SK-N-SH (cell line): ENCODE results near the gene SRSF5. TPM values are rescaled to one million over a fixed set of nuclear protein-coding genes. Genes with fewer than 3 reads are reported as not detected.
A peak's percentile ranks its signal among the peaks of the same experiment; 100 is the strongest.

ENCODE experiments used
- CTCF ChIA-PET: fragments of 300-600, 350-600 bp; formaldehyde crosslinking; extraction: SDS; loops from one replicate; lab custom pipeline; 2021; lab: Yijun Ruan, JAX
- POLR2A ChIA-PET: fragments of 350-600 bp; sonication (Branson Sonifier 250); formaldehyde crosslinking; extraction: SDS; loops from one replicate; lab custom pipeline; 2020; ENCODE audit warnings: antibody characterized with exemption, inconsistent platforms; lab: Yijun Ruan, JAX
- DNase-seq: peaks from one replicate; pipeline ENCODE4 v3.0.0; 2012
- H2AFZ ChIP-seq: fragments of 200-600 bp; sonication (generic); 2 replicates; pipeline ENCODE4 v1.8.1; 2016; ENCODE audit warnings: antibody characterized with exemption, mild to moderate bottlenecking, low read depth
- H3F3A ChIP-seq: fragments of 200-600 bp; sonication (generic); replicated peaks from 2 replicates; pipeline ENCODE3; 2016; ENCODE audit warnings: antibody characterized with exemption, mild to moderate bottlenecking; ENCODE audit not compliant: insufficient read depth
- H3K27ac ChIP-seq, 2 experiments: fragments of 200-500 bp in 1 of 2; fragments of 200-600 bp in 1 of 2; sonication (Bioruptor generic) in 1 of 2; sonication (generic), shearing (Covaris generic) in 1 of 2; 2 replicates each; pipeline versions ENCODE4 v1.5.1 to v1.6.1; 2014 to 2016; ENCODE audit warnings: low read depth in 2 of 2, inconsistent platforms in 1 of 2, low read length in 1 of 2, mild to moderate bottlenecking in 1 of 2, mixed read lengths in 1 of 2
- H3K27me3 ChIP-seq: fragments of 200-600 bp; sonication (generic), shearing (Covaris generic); 2 replicates; pipeline ENCODE4 v1.6.1; 2016; ENCODE audit warnings: mixed run types; ENCODE audit not compliant: insufficient read depth
- H3K36me3 ChIP-seq, 2 experiments: fragments of 200-500 bp in 1 of 2; fragments of 200-600 bp in 1 of 2; sonication (Bioruptor generic) in 1 of 2; sonication (generic) in 1 of 2; replicated peaks in 1 of 2; 2 replicates each; pipeline versions ENCODE3 to v1.5.1; 2014 to 2016; ENCODE audit warnings: low read length in 1 of 2, mild to moderate bottlenecking in 1 of 2; ENCODE audit not compliant: insufficient read depth in 2 of 2, control insufficient read depth in 1 of 2
- H3K4me1 ChIP-seq, 2 experiments: fragments of 200-500 bp in 1 of 2; fragments of 200-600 bp in 1 of 2; sonication (Bioruptor generic) in 1 of 2; sonication (generic), shearing (Covaris generic) in 1 of 2; 2 replicates each; pipeline versions ENCODE4 v1.5.1 to v1.6.1; 2014 to 2016; ENCODE audit warnings: low read depth in 1 of 2, low read length in 1 of 2, mixed run types in 1 of 2; ENCODE audit not compliant: insufficient read depth in 2 of 2, control insufficient read depth in 1 of 2
- H3K4me2 ChIP-seq: fragments of 200-600 bp; sonication (generic), shearing (Covaris generic); 2 replicates; pipeline ENCODE4 v1.6.1; 2017; ENCODE audit warnings: mixed run types
- H3K4me3 ChIP-seq, 2 experiments: fragments of 200-500 bp in 1 of 2; fragments of 200-600 bp in 1 of 2; sonication (Bioruptor generic) in 1 of 2; sonication (generic), shearing (Covaris generic) in 1 of 2; 2 replicates each; pipeline versions ENCODE4 v1.5.1 to v1.8.1; 2014 to 2016; ENCODE audit warnings: low read depth in 2 of 2, inconsistent platforms in 1 of 2, low read length in 1 of 2, mild to moderate bottlenecking in 1 of 2, mixed read lengths in 1 of 2, moderate library complexity in 1 of 2
- H3K79me2 ChIP-seq: fragments of 200-600 bp; sonication (generic); 2 replicates; pipeline ENCODE4 v1.8.1; 2017; ENCODE audit warnings: mild to moderate bottlenecking; ENCODE audit not compliant: insufficient read depth
- H3K9ac ChIP-seq: fragments of 200-600 bp; sonication (generic); 2 replicates; pipeline ENCODE4 v1.6.1; 2017; ENCODE audit warnings: mixed run types
- H3K9me2 ChIP-seq: fragments of 200-600 bp; sonication (generic); 2 replicates; pipeline ENCODE4 v1.6.1; 2017; ENCODE audit warnings: mixed run types
- H3K9me3 ChIP-seq: fragments of 200-600 bp; sonication (generic); 2 replicates; pipeline ENCODE4 v1.6.1; 2017; ENCODE audit warnings: mixed run types, mild to moderate bottlenecking, moderate library complexity
- H4K20me1 ChIP-seq: fragments of 200-600 bp; sonication (generic); 2 replicates; pipeline ENCODE4 v1.6.1; 2017; ENCODE audit warnings: mild to moderate bottlenecking, mixed run types; ENCODE audit not compliant: insufficient read depth
- CTCF ChIP-seq: fragments of 200-600 bp; sonication (generic); IDR thresholded peaks from 2 replicates; pipeline ENCODE4 v1.6.1; 2017; ENCODE audit warnings: antibody characterized with exemption, mild to moderate bottlenecking, moderate library complexity
- EP300 ChIP-seq, 2 experiments: IDR thresholded peaks; 2 replicates each; pipeline versions ENCODE4 v1.4.0 to v1.6.1; 2012; ENCODE audit warnings: borderline replicate concordance in 1 of 2, low read depth in 1 of 2, low read length in 1 of 2
- GATA2 ChIP-seq: sonication (generic); formaldehyde crosslinking; IDR thresholded peaks from 2 replicates; pipeline ENCODE4 v1.5.0; 2020; ENCODE audit warnings: mild to moderate bottlenecking, missing genetic modification reagents
- MEF2A ChIP-seq: IDR thresholded peaks from 2 replicates; pipeline ENCODE4 v1.4.0; 2012; ENCODE audit warnings: low read depth, borderline replicate concordance
- NFIC ChIP-seq: IDR thresholded peaks from 2 replicates; pipeline ENCODE4 v1.4.0; 2012; ENCODE audit warnings: borderline replicate concordance
- NRF1 ChIP-seq: IDR thresholded peaks from 2 replicates; pipeline ENCODE4 v1.6.1; 2012; ENCODE audit warnings: low read depth, mild to moderate bottlenecking, low read length
- POLR2AphosphoS5 ChIP-seq: IDR thresholded peaks from 2 replicates; pipeline ENCODE4 v1.6.1; 2012; ENCODE audit warnings: low read depth, low read length
- RAD21 ChIP-seq: IDR thresholded peaks from 2 replicates; pipeline ENCODE4 v1.6.1; 2012; ENCODE audit warnings: mild to moderate bottlenecking, low read length
- SMC3 ChIP-seq: IDR thresholded peaks from 2 replicates; pipeline ENCODE4 v1.6.1; 2012; ENCODE audit warnings: low read depth, low read length, improper control_type of control experiment
- YY1 ChIP-seq: IDR thresholded peaks from 2 replicates; pipeline ENCODE4 v1.4.0; 2012; ENCODE audit warnings: low read depth, mild to moderate bottlenecking
- WGBS: methylation state at CpG from one replicate; pipeline ENCODE4 v1.1.6; 2017; ENCODE audit warnings: low lambda C conversion rate; 5-methylcytosine and 5-hydroxymethylcytosine counted together
- polyA plus RNA-seq, 3 experiments: library from polyadenylated mRNA; depleted of rRNA; stranded (reverse); fragments of >200 nt; gene quantifications; 2 replicates each; pipeline ENCODE4 v1.2.3, GENCODE V29; 2012

The SRSF5 gene
- polyA plus RNA-seq, 1 of the 3 experiments (the other 2 are of a cell fraction), result 324 TPM

GRCh38 chr14:69772082-69773017 is 5.4 kb downstream of the SRSF5 start (continued):
- TF ChIP-seq NRF1 (no peak), GATA2 (CRISPR knock-in tag) (no peak)

GRCh38 chr14:69773571-69774276 is 6.8 kb downstream of the SRSF5 start:
- Histone ChIP-seq H4K20me1 (peaks cover 27% of the 10 kb centered on the region), H2AFZ (no peak overlapping the region), H3K4me2 (no peak overlapping the region), H3K36me3 (peaks cover 81 to 89% of the 10 kb centered on the region in 2 experiments), H3K4me1 (peaks cover 3 to 12% of the 10 kb centered on the region in 2 experiments; a peak in 3 of 4 replicates), H3K9me3 (no peaks in the 10 kb centered on the region), H3K9me2 (no peaks in the 10 kb centered on the region), H3K4me3 (no peak overlapping the region), H3K27ac (no peak overlapping the region), H3K9ac (no peak overlapping the region), H3K79me2 (peaks cover 32% of the 10 kb centered on the region), H3K27me3 (no peaks in the 10 kb centered on the region), H3F3A (peaks cover 42% of the 10 kb centered on the region)
- WGBS, result 91% methylated on average over 7 of the region's 7 CpGs
- no peak for DNase-seq
- POLR2A ChIA-PET, result interaction anchor here (0.6 kb wide), 1 partner anchor 10 kb away, joined by 3 read pairs; no protein-coding TSS in a partner anchor
- TF ChIP-seq POLR2AphosphoS5, result no peak
- TF ChIP-seq YY1, result no peak
- no peak for TF ChIP-seq MEF2A
- TF ChIP-seq EP300 (IDR thresholded peaks at IDR 0.05; ENCODE audit: borderline replicate concordance in 1 of 2, low read depth in 1 of 2, low read length in 1 of 2), result no peak
- no peak for TF ChIP-seq SMC3
- TF ChIP-seq CTCF, result no peak
- TF ChIP-seq NFIC, result no peak
- CTCF ChIA-PET, result interaction anchor here (0.8 kb wide), 1 partner anchor 253 kb away, joined by 3 read pairs; no protein-coding TSS in a partner anchor

- peaks cover 0 to 2% of the 10 kb centered on the region in 2 experiments; a peak in 2 of 4 replicates for H3K4me1 ChIP-seq
- H2AFZ ChIP-seq, result no peak overlapping the region
- H3K27me3 ChIP-seq, result no peaks in the 10 kb centered on the region
- H3K9ac ChIP-seq, result no peak overlapping the region
- H3K4me2 ChIP-seq, result no peak overlapping the region
- peaks cover 68 to 80% of the 10 kb centered on the region in 2 experiments for H3K36me3 ChIP-seq
- no peak for DNase-seq
- H3K27ac ChIP-seq, result no peak overlapping the region
- H3F3A ChIP-seq, result peaks cover 34% of the 10 kb centered on the region
- TF ChIP-seq POLR2AphosphoS5 (0 out of 2 replicates have a peak, but pooled peaks have one; percentile 29), RAD21 (no peak)
- 96% methylated on average over 3 of the region's 3 CpGs for WGBS
- H3K4me3 ChIP-seq, result no peak overlapping the region
- no peaks in the 10 kb centered on the region for H3K9me2 ChIP-seq
- H3K79me2 ChIP-seq, result peaks cover 19% of the 10 kb centered on the region
- POLR2A ChIA-PET, result interaction anchor here (0.7 kb wide), 1 partner anchor 406 kb away, joined by 3 read pairs; no protein-coding TSS in a partner anchor
- CTCF ChIA-PET, result no interaction called here
- peaks cover 15% of the 10 kb centered on the region for H4K20me1 ChIP-seq
- no peaks in the 10 kb centered on the region for H3K9me3 ChIP-seq
Measured at GRCh38 chr14:69775012-69775411, 8.1 kb downstream of the SRSF5 start.
